ENCODE measurements around the gene SMIM1.
"Not testable (repeated sequence)": the region's sequence is repeated elsewhere in the genome, so short reads cannot be mapped to it uniquely, and the experiment has no call there.

Gene SMIM1

DNA sequence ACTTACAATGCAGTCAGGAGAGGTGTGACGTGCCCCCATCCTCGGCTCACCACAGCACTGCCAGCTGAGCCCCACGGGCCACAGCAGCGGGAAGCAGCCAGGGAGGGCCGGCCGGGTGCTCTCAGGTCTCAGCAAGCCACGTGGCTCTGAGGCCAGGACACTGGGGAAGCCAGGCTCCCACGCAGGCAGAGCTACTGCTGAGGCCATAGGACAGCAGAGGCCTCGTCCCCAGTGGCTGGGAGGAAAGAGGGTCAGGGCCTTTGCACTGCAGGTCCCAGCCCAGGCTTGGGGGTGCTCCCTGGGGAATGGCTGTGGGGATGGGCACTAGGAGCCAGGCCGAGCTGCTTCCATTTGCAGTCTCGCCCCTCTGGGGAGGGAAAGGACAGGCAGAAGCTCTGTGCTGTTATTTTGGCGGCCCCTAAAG is 18.0 kb downstream of the SMIM1 start:
- DNase-seq (ENCODE audit: low spot score), result no peak

GRCh38 chr1:3790952-3791351 is 18.4 kb downstream of the SMIM1 start:
- DNase-seq (ENCODE audit: low spot score), result no peak

DNA sequence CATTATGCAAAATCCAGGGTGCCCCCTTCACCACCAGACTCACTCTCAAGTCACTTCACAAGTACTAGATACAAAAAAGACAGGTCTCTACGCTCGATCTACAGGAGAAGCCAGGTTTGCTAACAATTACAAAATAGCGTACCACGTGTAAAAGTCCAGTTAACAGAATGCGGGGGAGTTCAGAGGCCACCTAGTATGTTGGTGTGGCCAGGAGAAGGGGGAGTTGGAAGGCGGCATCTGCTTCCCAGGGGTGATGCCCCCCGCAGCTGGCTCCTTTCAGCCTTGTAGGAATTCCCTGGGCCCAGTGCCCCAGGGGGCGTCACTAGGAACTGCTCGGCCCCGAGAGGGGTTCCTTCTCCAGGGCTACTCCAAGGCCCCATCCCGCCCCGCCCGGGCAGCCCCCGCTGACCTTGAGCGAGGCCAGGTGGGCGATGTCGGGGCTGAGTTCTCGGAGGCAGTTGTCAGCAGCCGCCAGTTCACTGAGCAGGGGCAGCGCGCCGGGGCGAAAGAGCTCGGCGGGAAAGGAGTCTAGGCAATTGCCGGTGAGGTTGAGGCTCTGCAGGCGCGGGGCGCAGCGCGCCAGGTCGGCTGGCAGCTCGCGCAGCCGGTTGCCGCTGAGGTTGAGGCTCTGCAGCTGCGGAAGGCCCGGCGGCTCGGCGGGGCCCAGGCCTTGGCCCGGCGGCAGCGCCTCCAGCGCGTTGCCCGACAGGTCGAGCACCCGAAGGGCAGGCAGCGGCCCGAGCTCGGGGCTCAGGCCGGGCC is 23.1 kb downstream of the SMIM1 start:
- no peak for DNase-seq (ENCODE audit: low spot score)

DNA sequence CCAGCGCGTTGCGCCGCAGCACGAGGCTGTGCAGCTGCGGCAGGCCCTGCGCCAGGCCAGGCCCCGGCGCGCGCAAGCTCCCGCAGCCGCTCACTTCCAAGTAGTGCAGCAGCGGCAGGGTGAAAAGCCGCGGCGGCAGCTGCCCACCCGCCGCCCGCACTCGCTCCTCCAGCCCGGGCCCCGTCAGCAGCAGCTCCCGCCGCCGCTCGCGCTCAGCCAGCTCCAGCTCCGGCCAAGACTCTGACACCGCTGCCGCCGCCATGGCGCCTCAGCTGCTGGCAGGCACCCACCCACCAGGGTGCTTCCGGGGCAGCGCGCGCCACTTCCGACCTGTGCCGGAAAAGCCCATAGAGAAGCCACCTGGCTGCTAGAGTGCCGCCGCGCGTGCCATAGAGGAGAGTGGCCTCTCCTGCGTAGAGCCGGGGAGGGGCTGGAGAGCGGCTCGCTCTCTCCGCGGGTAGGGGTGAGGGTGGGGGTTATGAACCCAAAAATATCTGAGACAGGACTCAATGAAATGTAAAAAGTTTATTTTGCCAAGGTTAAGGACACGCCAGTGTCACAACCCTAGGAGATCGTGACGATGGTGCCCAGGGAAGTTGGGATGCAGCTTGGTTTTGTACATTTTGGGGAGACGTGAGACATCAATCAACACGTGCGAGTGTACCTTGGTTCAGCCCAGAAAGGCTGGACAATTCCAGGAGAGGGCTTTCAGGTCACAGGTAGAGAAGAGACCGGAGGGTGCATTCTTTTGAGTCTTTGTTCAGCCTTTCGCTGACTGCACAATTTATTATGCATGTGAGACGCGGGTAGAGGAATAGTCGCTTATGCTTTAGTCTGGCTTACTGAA is 23.9 kb downstream of the SMIM1 start, which contains the start of gene LRRC47:
Gene LRRC47, minus strand, starts transcription at position 284 of the 847 bp plus-strand sequence. Its CDS starts 22 bp downstream, at position 262.
- peak; percentile 79 for DNase-seq (ENCODE audit: low spot score)

DNA sequence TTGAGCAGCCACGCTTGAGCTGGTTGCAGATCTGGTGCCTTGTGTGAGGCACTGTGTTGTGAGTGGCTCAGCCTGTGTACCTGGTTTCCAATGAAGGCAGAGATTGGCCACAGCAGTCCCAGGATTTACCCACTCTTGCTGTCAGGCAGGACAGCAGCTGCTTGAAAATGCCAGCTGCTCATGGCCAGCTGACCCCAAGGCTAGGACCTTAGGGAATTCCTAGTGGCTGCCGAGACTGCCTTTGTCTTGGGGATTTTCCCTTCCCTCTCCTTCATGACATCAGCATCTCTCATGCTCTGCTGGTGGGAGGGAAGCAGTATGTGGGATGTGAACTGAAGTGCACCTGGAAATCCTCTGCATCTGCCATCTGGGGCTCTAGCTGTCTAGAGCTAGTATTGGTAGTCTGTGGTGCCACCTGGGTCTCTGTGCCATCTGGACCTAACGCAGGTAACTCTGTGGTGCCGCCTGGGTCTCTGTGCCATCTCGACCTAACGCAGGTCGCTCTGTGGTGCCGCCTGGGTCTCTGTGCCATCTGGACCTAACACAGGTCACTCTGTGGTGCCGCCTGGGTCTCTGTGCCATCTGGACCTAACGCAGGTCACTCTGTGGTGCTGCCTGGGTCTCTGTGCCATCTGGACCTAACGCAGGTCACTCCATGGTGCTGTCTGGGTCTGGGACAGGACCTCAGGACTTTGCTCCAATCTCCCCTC is 27.6 kb downstream of the SMIM1 start:
- DNase-seq (ENCODE audit: low spot score), result peak; percentile 31

DNA sequence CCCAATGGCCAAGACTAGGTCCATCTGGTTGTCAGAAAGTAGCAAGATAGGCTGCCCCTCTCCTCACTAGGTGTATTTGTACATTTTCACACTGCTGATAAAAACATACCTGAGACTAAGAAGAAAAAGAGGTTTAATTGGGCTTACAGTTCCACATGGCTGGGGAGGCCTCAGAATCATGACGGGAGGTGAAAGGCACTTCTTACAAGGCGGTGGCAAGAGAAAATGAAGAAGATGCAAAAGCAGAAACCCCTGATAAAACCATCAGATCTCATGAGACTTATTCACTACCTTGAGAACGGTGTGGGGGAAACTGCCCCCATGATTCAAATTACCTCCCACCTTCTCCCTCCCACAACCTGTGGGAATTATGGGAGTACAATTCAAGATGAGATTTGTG is 28.2 kb downstream of the SMIM1 start:
- DNase-seq (ENCODE audit: low spot score), result not testable (repeated sequence)

- DNase-seq (ENCODE audit: low spot score), result no peak
Observed at GRCh38 chr1:3803905-3804626, 31.5 kb downstream of the SMIM1 start.

GRCh38 chr1:3804627-3804944 is 32.0 kb downstream of the SMIM1 start:
- not testable (repeated sequence) for DNase-seq (ENCODE audit: low spot score)

DNA sequence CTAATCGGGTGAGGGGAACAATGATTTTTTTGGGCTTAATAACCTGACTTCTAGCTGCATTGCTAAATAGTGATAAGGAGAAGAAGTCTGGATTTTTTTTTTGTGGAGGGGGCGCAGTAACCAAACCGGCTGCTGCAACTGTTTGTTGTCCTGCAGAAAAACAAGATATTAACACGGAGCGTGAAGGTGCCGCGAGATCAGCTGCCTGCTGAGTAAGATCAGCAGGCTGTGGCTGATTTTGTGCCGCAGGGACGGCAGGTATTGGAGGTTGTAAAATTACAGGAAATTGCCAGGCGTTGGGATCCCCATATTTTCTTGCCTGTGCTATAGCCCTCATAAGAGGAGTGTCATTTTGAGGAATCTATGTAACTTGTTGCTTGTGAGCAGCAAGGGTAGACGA is 32.5 kb downstream of the SMIM1 start:
- no peak for DNase-seq (ENCODE audit: low spot score)

DNA sequence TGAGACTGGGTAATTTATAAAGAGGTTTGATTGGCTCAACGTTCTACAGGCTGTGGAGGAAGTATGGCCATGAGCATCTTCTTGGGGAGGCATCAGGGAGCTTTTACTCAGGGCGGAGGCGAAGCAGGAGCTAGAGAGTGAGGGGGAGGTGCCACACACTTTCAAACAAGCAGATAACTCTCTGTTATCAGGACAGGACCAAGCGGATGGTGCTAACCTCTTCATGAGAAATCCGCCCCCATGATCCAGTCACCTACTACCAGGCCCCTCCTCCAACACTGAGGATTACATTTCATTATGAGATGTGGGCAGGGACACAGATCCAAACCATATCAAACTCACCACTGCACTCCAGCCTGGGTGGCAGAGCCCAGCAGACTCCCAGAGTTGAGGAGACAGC is 35.2 kb downstream of the SMIM1 start:
- DNase-seq (ENCODE audit: low spot score), result no peak

DNA sequence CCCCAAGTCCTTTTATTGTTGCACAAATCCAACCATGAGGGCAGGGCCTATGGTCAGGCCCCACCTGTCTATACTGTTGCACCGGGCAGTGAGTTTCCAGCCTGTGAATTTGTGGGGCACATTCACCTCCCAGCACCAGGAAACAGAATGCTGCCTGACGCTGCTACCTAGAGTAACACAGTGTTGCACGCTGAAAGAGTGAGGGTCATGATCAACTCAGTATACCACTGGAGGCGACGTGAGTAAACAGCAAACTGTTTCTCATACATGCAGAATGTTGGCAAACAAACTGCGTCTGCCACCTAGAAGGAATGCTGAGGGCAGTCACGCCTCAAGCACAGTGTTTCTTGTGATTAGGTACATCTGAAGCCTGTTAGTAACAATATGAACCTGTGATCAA is 37.1 kb downstream of the SMIM1 start:
- no peak for DNase-seq (ENCODE audit: low spot score)

GRCh38 chr1:3810149-3810761 is 37.7 kb downstream of the SMIM1 start:
- DNase-seq (ENCODE audit: low spot score), result not testable (repeated sequence)

GRCh38 chr1:3811595-3811911 is 39.0 kb downstream of the SMIM1 start:
- no peak for DNase-seq (ENCODE audit: low spot score)

DNA sequence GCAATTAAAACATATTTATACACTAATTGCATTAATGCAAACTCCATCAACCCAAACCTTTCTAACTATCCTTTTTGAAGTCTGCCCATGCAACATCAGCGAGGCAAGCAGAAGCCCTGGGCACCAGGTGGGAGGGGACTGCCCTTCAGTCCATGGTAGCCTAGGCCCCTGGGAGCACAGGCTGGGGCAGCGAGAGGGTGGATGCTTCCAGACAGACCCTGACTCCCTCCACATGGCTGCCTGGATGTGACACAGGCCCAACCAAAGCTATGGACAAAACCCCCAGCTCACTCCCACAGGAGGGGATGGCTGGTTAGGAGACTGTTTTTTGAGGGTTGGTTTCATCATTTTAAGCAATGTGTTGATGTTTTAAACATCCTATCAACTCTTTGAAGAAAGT is 41.5 kb downstream of the SMIM1 start:
- no peak for DNase-seq (ENCODE audit: low spot score)

- no peak for DNase-seq (ENCODE audit: low spot score)
Observed at GRCh38 chr1:3814771-3815561, 42.4 kb downstream of the SMIM1 start.

GRCh38 chr1:3816331-3817137 is 44.0 kb downstream of the SMIM1 start:
- DNase-seq (ENCODE audit: low spot score), result no peak

DNA sequence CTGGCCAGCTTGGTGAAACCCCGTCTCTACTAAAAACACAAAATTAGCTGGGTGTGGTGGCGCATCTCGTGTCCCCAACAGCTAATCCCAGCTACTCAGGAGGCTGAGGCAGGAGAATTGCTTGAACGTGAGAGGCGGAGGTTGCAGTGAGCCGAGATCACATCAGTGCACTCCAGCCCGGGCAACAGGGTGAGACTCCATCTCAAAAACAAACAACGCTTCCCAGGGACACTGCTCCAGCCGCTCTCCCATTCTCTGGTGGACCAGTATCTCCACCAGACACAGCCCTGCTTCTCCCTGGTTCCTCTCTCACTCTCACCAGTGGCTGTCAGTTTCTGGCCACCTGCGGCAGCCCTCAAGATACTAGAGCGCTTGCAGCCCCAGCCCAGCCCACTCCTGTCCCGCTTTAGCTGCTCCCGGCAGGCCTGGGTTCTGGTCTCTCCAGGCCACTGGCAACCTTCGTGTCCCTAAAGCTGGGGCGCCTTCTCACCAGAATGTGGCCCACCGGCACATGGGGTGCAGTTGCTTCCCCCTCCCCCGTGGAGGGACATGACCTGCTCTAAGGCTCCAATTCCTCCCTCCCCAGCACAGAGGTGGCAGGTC is 44.7 kb downstream of the SMIM1 start:
- no peak for DNase-seq (ENCODE audit: low spot score)

DNA sequence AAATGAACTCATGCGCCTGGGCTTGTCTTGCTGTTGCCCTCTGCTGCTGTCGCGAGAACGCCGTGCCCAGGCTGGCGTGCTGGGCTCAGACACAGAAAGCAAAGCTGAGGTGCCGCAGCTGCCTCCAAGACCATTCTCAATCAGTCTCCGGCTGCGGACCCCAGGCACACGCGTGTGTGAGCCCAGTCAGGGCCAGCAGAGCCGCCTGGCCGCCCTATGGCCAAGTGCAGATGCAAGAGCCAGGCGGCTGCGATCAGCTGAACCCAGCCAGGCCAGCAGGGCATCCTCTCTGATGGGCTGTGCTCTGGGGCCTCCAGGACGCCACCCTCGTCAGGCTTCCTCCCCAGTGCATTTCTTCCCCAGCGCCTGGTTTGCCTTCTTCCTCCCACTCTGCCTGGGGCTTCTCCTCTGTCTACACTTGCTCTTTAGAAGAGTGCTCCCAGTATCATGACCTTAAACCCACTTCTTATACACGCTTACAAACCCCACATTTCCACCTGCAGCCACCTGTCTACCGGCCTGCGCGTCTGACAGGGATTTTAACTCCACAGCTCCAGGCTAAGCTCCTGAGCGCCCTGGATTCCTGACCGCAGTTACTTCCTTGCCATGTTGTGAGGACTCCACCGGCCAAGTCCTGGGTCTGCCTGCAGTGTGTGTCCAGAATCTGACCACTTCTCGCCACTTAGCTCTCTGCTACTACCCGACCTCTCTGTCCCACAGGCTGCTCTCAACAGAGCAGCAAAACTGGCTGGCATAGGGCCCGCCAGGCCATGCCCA is 45.5 kb downstream of the SMIM1 start:
- DNase-seq (ENCODE audit: low spot score), result no peak
